ENCODE measurements around the gene NCKAP5.
A peak's percentile ranks its signal among the peaks of the same experiment; 100 is the strongest.
"Not testable (repeated sequence)": the region's sequence is repeated elsewhere in the genome, so short reads cannot be mapped to it uniquely, and the experiment has no call there.

Gene NCKAP5

GRCh38 chr2:132725748-132726147 lies 842.5 kb downstream of the NCKAP5 start:
- DNase-seq = no peak

- no peak for DNase-seq
Observed at GRCh38 chr2:132725148-132725547, 843.1 kb downstream of the NCKAP5 start.

- DNase-seq = no peak
Observed at GRCh38 chr2:132721938-132722337, 846.3 kb downstream of the NCKAP5 start.

- no peak for DNase-seq
Observed at GRCh38 chr2:132720393-132720792, 847.9 kb downstream of the NCKAP5 start.

GRCh38 chr2:132719480-132719879 lies 848.8 kb downstream of the NCKAP5 start:
- no peak for DNase-seq

GRCh38 chr2:132716954-132717353 lies 851.3 kb downstream of the NCKAP5 start:
- no peak for DNase-seq

- DNase-seq = no peak
Observed at GRCh38 chr2:132715386-132716351, 852.6 kb downstream of the NCKAP5 start.

- DNase-seq = no peak
Observed at GRCh38 chr2:132703396-132703795, 864.9 kb downstream of the NCKAP5 start.

GRCh38 chr2:132701810-132702209 lies 866.5 kb downstream of the NCKAP5 start:
- DNase-seq = no peak

GRCh38 chr2:132699802-132700201 lies 868.5 kb downstream of the NCKAP5 start:
- not testable (repeated sequence) for DNase-seq

- not testable (repeated sequence) for DNase-seq
Observed at GRCh38 chr2:132698347-132698746, 869.9 kb downstream of the NCKAP5 start.

GRCh38 chr2:132697556-132698205 lies 870.6 kb downstream of the NCKAP5 start:
- no peak for DNase-seq

GRCh38 chr2:132692816-132693215 lies 875.4 kb downstream of the NCKAP5 start:
- no peak for DNase-seq

GRCh38 chr2:132691556-132691955 lies 876.7 kb downstream of the NCKAP5 start:
- no peak for DNase-seq

- no peak for DNase-seq
Observed at GRCh38 chr2:132690664-132691303, 877.5 kb downstream of the NCKAP5 start.

GRCh38 chr2:132681766-132682165 lies 886.5 kb downstream of the NCKAP5 start:
- no peak for DNase-seq

GRCh38 chr2:132680544-132680943 lies 887.7 kb downstream of the NCKAP5 start:
- no peak for DNase-seq

GRCh38 chr2:132678483-132678882 lies 889.8 kb downstream of the NCKAP5 start:
- no peak for DNase-seq

GRCh38 chr2:132677661-132678060 lies 890.6 kb downstream of the NCKAP5 start:
- no peak for DNase-seq

GRCh38 chr2:132676999-132677398 lies 891.3 kb downstream of the NCKAP5 start:
- no peak for DNase-seq

- DNase-seq = no peak
Observed at GRCh38 chr2:132671151-132671835, 897.0 kb downstream of the NCKAP5 start.

- DNase-seq = peak; percentile 29
Observed at GRCh38 chr2:132670496-132671150, 897.6 kb downstream of the NCKAP5 start.
